ENCODE data around the gene WNT3A.
"Not testable (repeated sequence)": the region's sequence is repeated elsewhere in the genome, so short reads cannot be mapped to it uniquely, and the experiment has no call there.

DNA sequence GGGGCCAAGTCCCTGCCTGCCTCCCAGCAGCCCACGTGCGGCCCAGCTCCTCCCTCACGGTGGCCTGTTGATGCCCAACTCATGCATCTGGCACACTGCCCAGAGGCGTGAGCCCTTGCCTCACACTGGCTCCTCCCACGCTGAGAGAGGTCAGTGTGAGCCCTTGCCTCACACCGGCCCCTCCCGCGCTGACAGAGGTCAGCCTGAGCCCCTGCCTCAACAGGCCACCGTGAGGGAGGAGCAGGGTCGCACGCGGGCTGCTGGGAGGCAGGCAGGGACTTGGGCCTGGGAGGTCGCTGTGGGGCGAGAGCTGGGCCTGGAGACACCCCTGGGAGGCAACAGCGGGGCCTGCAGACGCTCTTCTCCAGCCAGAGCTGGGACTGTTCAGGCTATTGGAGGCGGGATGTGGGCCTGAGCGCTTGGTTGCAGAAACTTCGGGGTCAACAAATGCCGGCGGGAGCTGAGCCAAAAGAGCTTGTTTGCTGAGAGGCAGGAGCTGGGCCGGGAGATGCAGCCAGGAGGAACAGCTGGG is 33.9 kb upstream of the WNT3A start:
- not testable (repeated sequence) for TF ChIP-seq ZNF274 (IDR thresholded peaks at IDR 0.05; ENCODE audit: low read length); ZNF274 (tag by site-specific recombination; IDR thresholded peaks at IDR 0.05; ENCODE audit: borderline replicate concordance); ZNF596 (tag by site-specific recombination; IDR thresholded peaks at IDR 0.05)
